ENCODE measurements around the gene FAM98C. TPM values are rescaled to one million over a fixed set of nuclear protein-coding genes. Genes with fewer than 3 reads are reported as not detected.
"Not testable (repeated sequence)": the region's sequence is repeated elsewhere in the genome, so short reads cannot be mapped to it uniquely, and the experiment has no call there.

Gene FAM98C
- total RNA-seq, 1 experiment from 2014 or later, result 10.2 TPM

GRCh38 chr19:38402623-38402966, 298 bp upstream of the FAM98C start (continued):
- TF ChIP-seq E2F1 (CRISPR knock-in tag; IDR thresholded peaks at IDR 0.05), result no peak

- H3K4me3 Mint-ChIP-seq, result peak overlapping the region; percentile 43; the same call in 1 of the 2 replicates
- ChIA-PET CTCF (interaction anchor here (0.9 to 3.0 kb wide), 7 partner anchors 10 to 74 kb away, joined by 3 to 69 read pairs (median 38); partner anchors contain the start of genes PSMD8 and RASGRP4), POLR2A (no interaction called here)
- ATAC-seq, result no peak
- DNase-seq (ENCODE audit: low spot score), result no peak
- no peaks in the 10 kb centered on the region for H3K4me1 Mint-ChIP-seq
- no peaks in the 10 kb centered on the region for H3K9me3 Mint-ChIP-seq
- peaks cover 41% of the 10 kb centered on the region for H3K27me3 Mint-ChIP-seq (ENCODE audit: low read depth)
- H3K27ac Mint-ChIP-seq, result no peak overlapping the region
- TF ChIP-seq ATF1 (CRISPR knock-in tag; IDR thresholded peaks at IDR 0.05) (no peak), FOXP4 (CRISPR knock-in tag; IDR thresholded peaks at IDR 0.05) (no peak)
- no peaks in the 10 kb centered on the region for H3K36me3 Mint-ChIP-seq
Observed at GRCh38 chr19:38404858-38405257, 2.0 kb downstream of the FAM98C start.

- H3K4me3 Mint-ChIP-seq, result peak overlapping the region; percentile 24; the same call in 1 of the 2 replicates
Observed at GRCh38 chr19:38405276-38405675, 2.4 kb downstream of the FAM98C start.

GRCh38 chr19:38409631-38410133, 6.8 kb downstream of the FAM98C start:
- Mint-ChIP-seq H3K4me1 (no peaks in the 10 kb centered on the region), H3K27ac (peak overlapping the region; percentile 5; the same call in 1 of the 2 replicates), H3K9me3 (no peaks in the 10 kb centered on the region), H3K4me3 (no peak overlapping the region), H3K36me3 (no peaks in the 10 kb centered on the region), H3K27me3 (ENCODE audit: low read depth) (peaks cover 4% of the 10 kb centered on the region)
- CTCF ChIA-PET, result interaction anchor here (0.6 kb wide), 1 partner anchor 15 kb away, joined by 3 read pairs; no protein-coding TSS in a partner anchor
- DNase-seq (ENCODE audit: low spot score) (no peak), ATAC-seq (no peak)
- TF ChIP-seq ZNF671 (CRISPR knock-in tag; IDR thresholded peaks at IDR 0.05) (no peak), ZNF423 (CRISPR knock-in tag; IDR thresholded peaks at IDR 0.05) (no peak), RORB (CRISPR knock-in tag; IDR thresholded peaks at IDR 0.05) (no peak), ZNF317 (CRISPR knock-in tag; IDR thresholded peaks at IDR 0.05; ENCODE audit: borderline replicate concordance, low read depth) (no peak), ATF1 (CRISPR knock-in tag; IDR thresholded peaks at IDR 0.05) (no peak), IRF2 (CRISPR knock-in tag; IDR thresholded peaks at IDR 0.05; ENCODE audit: borderline replicate concordance, low read depth) (no peak), SOX15 (CRISPR knock-in tag; IDR thresholded peaks at IDR 0.05) (no peak)
- POLR2A ChIA-PET, result interaction anchor here (0.7 kb wide), 2 partner anchors 52 to 333 kb away, joined by 3 to 4 read pairs; no protein-coding TSS in a partner anchor

More at GRCh38 chr19:38405276-38405675, 2.4 kb downstream of the FAM98C start:
- Mint-ChIP-seq H3K36me3 (no peaks in the 10 kb centered on the region), H3K27ac (no peak overlapping the region), H3K27me3 (ENCODE audit: low read depth) (peaks cover 37% of the 10 kb centered on the region), H3K9me3 (no peaks in the 10 kb centered on the region), H3K4me1 (no peaks in the 10 kb centered on the region)
- ATAC-seq (no peak), DNase-seq (ENCODE audit: low spot score) (no peak)
- POLR2A ChIA-PET, result no interaction called here
- TF ChIP-seq ESRRA (CRISPR knock-in tag; IDR thresholded peaks at IDR 0.05; ENCODE audit: borderline replicate concordance), result no peak
- TF ChIP-seq NR1H2 (CRISPR knock-in tag; IDR thresholded peaks at IDR 0.05), result no peak
- TF ChIP-seq RORB (CRISPR knock-in tag; IDR thresholded peaks at IDR 0.05), result no peak
- CTCF ChIA-PET, result interaction anchor here (1.2 to 3.0 kb wide), 3 partner anchors 20 to 31 kb away, joined by 3 to 49 read pairs (median 3); partner anchors contain the start of genes PSMD8 and RASGRP4

- not testable (repeated sequence) for H3K27me3 Mint-ChIP-seq (ENCODE audit: low read depth); DNase-seq (ENCODE audit: low spot score); H3K36me3 Mint-ChIP-seq; H3K4me3 Mint-ChIP-seq; ATAC-seq; H3K4me1 Mint-ChIP-seq; H3K27ac Mint-ChIP-seq; H3K9me3 Mint-ChIP-seq
- CTCF ChIA-PET, result interaction anchor here (4.9 kb wide), 1 partner anchor 8 kb away, joined by 50 read pairs; the partner anchor contains the start of gene FAM98C
- POLR2A ChIA-PET, result interaction anchor here (0.6 to 0.7 kb wide), 3 partner anchors 51 to 987 kb away, joined by 3 to 4 read pairs (median 3); no protein-coding TSS in a partner anchor
Observed at GRCh38 chr19:38410407-38410806, 7.5 kb downstream of the FAM98C start.

Data from WTC11 (cell line).